H1 (cell line): ENCODE data around the gene SLC12A7. TPM values are rescaled to one million over a fixed set of nuclear protein-coding genes. Genes with fewer than 3 reads are reported as not detected.

Experiments
- CTCF ChIA-PET: fragments of 300-600 bp; sonication (Branson Sonifier 250); formaldehyde crosslinking; loops from one replicate; lab custom pipeline; 2021; ENCODE audit not compliant: partially characterized antibody; lab: Charles Lee
- POLR2A ChIA-PET: fragments of 300-600 bp; sonication (Branson Sonifier 250); formaldehyde crosslinking; loops from one replicate; lab custom pipeline; 2021; ENCODE audit warnings: inconsistent platforms; ENCODE audit not compliant: partially characterized antibody; lab: Charles Lee
- DNase-seq, 2 experiments: peaks; one replicate each; pipeline versions ENCODE4 v3.0.0 to v3.0.0-alpha.2; 2010 to 2022; ENCODE audit warnings: low spot score in 2 of 2, low read depth in 1 of 2, mixed read lengths in 1 of 2
- FAIRE-seq: peaks from 2 replicates; lab custom pipeline; 2011; peaks lifted over from hg19 to GRCh38; lab: Jason Lieb, UNC
- H2AFZ ChIP-seq: 2 replicates; pipeline ENCODE4 v1.8.1; 2012; ENCODE audit warnings: low read length, inconsistent platforms
- H2AK5ac ChIP-seq: 2 replicates; pipeline ENCODE4 v1.6.1; 2013; ENCODE audit warnings: low read depth, low read length
- H2BK120ac ChIP-seq: replicated peaks from 2 replicates; pipeline ENCODE3; 2013; ENCODE audit warnings: low read depth, low read length, inconsistent platforms
- H2BK12ac ChIP-seq: 2 replicates; pipeline ENCODE4 v1.6.1; 2013; ENCODE audit warnings: low read depth, low read length
- H2BK15ac ChIP-seq: 2 replicates; pipeline ENCODE4 v1.6.1; 2013; ENCODE audit warnings: low read length
- H2BK20ac ChIP-seq: 2 replicates; pipeline ENCODE4 v1.6.1; 2013; ENCODE audit warnings: low read length
- H2BK5ac ChIP-seq: 2 replicates; pipeline ENCODE4 v1.6.1; 2013; ENCODE audit warnings: low read depth, low read length
- H3K14ac ChIP-seq: 2 replicates; pipeline ENCODE4 v1.6.1; 2013; ENCODE audit warnings: inconsistent platforms; ENCODE audit not compliant: insufficient read length
- H3K18ac ChIP-seq: 2 replicates; pipeline ENCODE4 v1.6.1; 2013; ENCODE audit warnings: low read length; ENCODE audit errors: extremely low read depth
- H3K23ac ChIP-seq: 2 replicates; pipeline ENCODE4 v1.6.1; 2013; ENCODE audit warnings: inconsistent platforms; ENCODE audit not compliant: insufficient read length
- H3K23me2 ChIP-seq: 2 replicates; pipeline ENCODE4 v1.6.1; 2013; ENCODE audit warnings: low read depth, low read length
- H3K27ac ChIP-seq: 2 replicates; pipeline ENCODE4 v1.6.1; 2011; ENCODE audit warnings: low read depth, low read length, inconsistent platforms
- H3K27me3 ChIP-seq, 4 experiments: replicated peaks in 1 of 4; 1 replicate in 1 of 4; 2 replicates in 3 of 4; pipeline versions ENCODE4 v1.6.1 to v1.8.1; 2011 to 2013; ENCODE audit warnings: low read length in 3 of 4, mild to moderate bottlenecking in 3 of 4, inconsistent platforms in 2 of 4, mixed read lengths in 2 of 4, moderate library complexity in 1 of 4; ENCODE audit not compliant: control insufficient read depth in 3 of 4, insufficient read depth in 3 of 4; ENCODE audit errors: extremely low read depth in 1 of 4
- H3K36me3 ChIP-seq, 4 experiments: 2 replicates each; pipeline versions ENCODE4 v1.6.1 to v1.8.1; 2011 to 2013; ENCODE audit warnings: mild to moderate bottlenecking in 4 of 4, low read length in 3 of 4, moderate library complexity in 2 of 4, control low read depth in 1 of 4, inconsistent platforms in 1 of 4; ENCODE audit not compliant: insufficient read depth in 4 of 4, control insufficient read depth in 2 of 4
- H3K4ac ChIP-seq: replicated peaks from 2 replicates; pipeline ENCODE3; 2013; ENCODE audit warnings: low read length, low read depth, mixed read lengths, inconsistent platforms; ENCODE audit not compliant: insufficient read length
- H3K4me1 ChIP-seq, 4 experiments: replicated peaks in 1 of 4; 1 replicate in 1 of 4; 2 replicates in 3 of 4; pipeline versions ENCODE4 v1.6.1 to v1.8.1; 2011 to 2013; ENCODE audit warnings: low read length in 3 of 4, inconsistent platforms in 2 of 4, mixed read lengths in 1 of 4; ENCODE audit not compliant: insufficient read depth in 4 of 4, control insufficient read depth in 3 of 4
- H3K4me2 ChIP-seq, 2 experiments: 2 replicates each; pipeline versions ENCODE4 v1.6.1 to v1.8.1; 2011 to 2013; ENCODE audit warnings: low read depth in 2 of 2, low read length in 2 of 2, control low read depth in 1 of 2, inconsistent platforms in 1 of 2, mild to moderate bottlenecking in 1 of 2; ENCODE audit not compliant: insufficient read depth in 1 of 2
- H3K4me3 ChIP-seq, 4 experiments: fragments of 200-600, 300-600 bp in 1 of 4; sonication (generic), shearing (Covaris generic), sonication (Bioruptor Twin) in 1 of 4; 2 replicates each; pipeline versions ENCODE4 v1.5.1 to v1.8.1; 2011 to 2016; ENCODE audit warnings: low read length in 4 of 4, low read depth in 3 of 4, control low read depth in 2 of 4, inconsistent platforms in 2 of 4, mild to moderate bottlenecking in 2 of 4, mixed read lengths in 1 of 4, moderate library complexity in 1 of 4; ENCODE audit not compliant: insufficient read depth in 2 of 4; ENCODE audit errors: extremely low read depth in 1 of 4
- H3K56ac ChIP-seq: replicated peaks from 2 replicates; pipeline ENCODE3; 2013; ENCODE audit warnings: low read depth, mild to moderate bottlenecking, mixed read lengths, low read length, inconsistent platforms; ENCODE audit not compliant: insufficient read length
- H3K79me1 ChIP-seq: 2 replicates; pipeline ENCODE4 v1.6.1; 2013; ENCODE audit warnings: low read depth, low read length, control low read depth
- H3K79me2 ChIP-seq, 2 experiments: 2 replicates each; pipeline versions ENCODE4 v1.6.1 to v1.8.1; 2012 to 2013; ENCODE audit warnings: low read length in 2 of 2, mild to moderate bottlenecking in 2 of 2, inconsistent platforms in 1 of 2; ENCODE audit not compliant: insufficient read depth in 2 of 2, control insufficient read depth in 1 of 2
- H3K9ac ChIP-seq, 4 experiments: replicated peaks in 1 of 4; 1 replicate in 1 of 4; 2 replicates in 3 of 4; pipeline versions ENCODE4 v1.6.1 to v1.8.1; 2011 to 2013; ENCODE audit warnings: low read depth in 3 of 4, low read length in 3 of 4, control low read depth in 2 of 4, mild to moderate bottlenecking in 2 of 4, moderate library complexity in 2 of 4, inconsistent platforms in 1 of 4; ENCODE audit errors: extremely low read depth in 1 of 4
- H3K9me3 ChIP-seq, 2 experiments: 2 replicates each; pipeline versions ENCODE4 v1.6.1 to v1.8.1; 2012 to 2013; ENCODE audit warnings: mild to moderate bottlenecking in 2 of 2, moderate library complexity in 2 of 2, control low read depth in 1 of 2, inconsistent platforms in 1 of 2, low read depth in 1 of 2, low read length in 1 of 2, mixed read lengths in 1 of 2; ENCODE audit not compliant: insufficient read depth in 2 of 2
- H4K20me1 ChIP-seq, 2 experiments: replicated peaks in 1 of 2; 2 replicates each; pipeline versions ENCODE3 to v1.8.1; 2011 to 2013; ENCODE audit warnings: inconsistent platforms in 2 of 2, low read length in 2 of 2, mild to moderate bottlenecking in 1 of 2; ENCODE audit not compliant: insufficient read depth in 2 of 2, control insufficient read depth in 1 of 2
- H4K5ac ChIP-seq: 2 replicates; pipeline ENCODE4 v1.6.1; 2013; ENCODE audit warnings: low read length, low read depth, mixed read lengths, inconsistent platforms; ENCODE audit not compliant: insufficient read length
- H4K8ac ChIP-seq: 2 replicates; pipeline ENCODE4 v1.8.0; 2013; ENCODE audit warnings: mild to moderate bottlenecking, moderate library complexity, low read length, inconsistent platforms; ENCODE audit not compliant: insufficient read depth; ENCODE audit errors: extremely low read depth
- H4K91ac ChIP-seq: replicated peaks from 2 replicates; pipeline ENCODE3; 2013; ENCODE audit warnings: low read length, mixed read lengths, inconsistent platforms; ENCODE audit not compliant: insufficient read length
- BACH1 ChIP-seq: IDR thresholded peaks from 2 replicates; pipeline ENCODE4 v1.6.1; 2012; ENCODE audit warnings: low read length, improper control_type of control experiment
- BCL11A ChIP-seq, 2 experiments: IDR thresholded peaks; one replicate each; pipeline ENCODE4 v1.6.1; 2011; ENCODE audit warnings: low read depth in 2 of 2, low read length in 2 of 2, mild to moderate bottlenecking in 2 of 2
- KDM1A ChIP-seq: fragments of 200-600, 300-600 bp; sonication (generic); IDR thresholded peaks from 2 replicates; pipeline ENCODE4 v1.7.1; 2016; ENCODE audit warnings: mild to moderate bottlenecking, low read length, borderline replicate concordance
- WGBS, 2 experiments: shearing (Covaris generic) in 1 of 2; methylation state at CpG; one replicate each; pipeline versions ENCODE4 v1.1.6 to v1.1.7; 2013 to 2015; ENCODE audit warnings: low lambda C conversion rate in 2 of 2, mixed read lengths in 2 of 2, inconsistent platforms in 1 of 2, low coverage in 1 of 2, missing lambda C conversion rate in 1 of 2; ENCODE audit not compliant: insufficient replicate concordance in 2 of 2, insufficient coverage in 1 of 2, insufficient read length in 1 of 2; ENCODE audit errors: extremely low coverage in 1 of 2, missing lambda C conversion rate in 1 of 2; 5-methylcytosine and 5-hydroxymethylcytosine counted together
- polyA plus RNA-seq, 7 experiments: library from polyadenylated mRNA; depleted of rRNA in 3 of 7; stranded (reverse) in 5 of 7; unstranded in 2 of 7; fragments of >200 nt in 5 of 7; fragments of 200-250 nt in 2 of 7; gene quantifications; 1 replicate in 5 of 7; 2 replicates in 1 of 7; 4 replicates in 1 of 7; pipeline versions ENCODE4 v1.2.1 to v1.2.3, GENCODE V29; 2011 to 2013; ENCODE audit warnings: missing spikeins in 2 of 7, mixed read lengths in 2 of 7
- total RNA-seq: library from RNA; stranded (reverse); fragmentation: NEBNext Ultra II Directional; extraction: Animal tissue kit (Norgen Biotek cat#: 25700); gene quantifications from 2 replicates; pipeline ENCODE4 v1.2.1, GENCODE V29; 2021

SLC12A7 gene
- total and polyA plus RNA-seq, 2 of the 8 experiments (the other 6 are each of a cell fraction or from before 2014, with no cell fraction given): 23.5 to 39.7 TPM

DNA sequence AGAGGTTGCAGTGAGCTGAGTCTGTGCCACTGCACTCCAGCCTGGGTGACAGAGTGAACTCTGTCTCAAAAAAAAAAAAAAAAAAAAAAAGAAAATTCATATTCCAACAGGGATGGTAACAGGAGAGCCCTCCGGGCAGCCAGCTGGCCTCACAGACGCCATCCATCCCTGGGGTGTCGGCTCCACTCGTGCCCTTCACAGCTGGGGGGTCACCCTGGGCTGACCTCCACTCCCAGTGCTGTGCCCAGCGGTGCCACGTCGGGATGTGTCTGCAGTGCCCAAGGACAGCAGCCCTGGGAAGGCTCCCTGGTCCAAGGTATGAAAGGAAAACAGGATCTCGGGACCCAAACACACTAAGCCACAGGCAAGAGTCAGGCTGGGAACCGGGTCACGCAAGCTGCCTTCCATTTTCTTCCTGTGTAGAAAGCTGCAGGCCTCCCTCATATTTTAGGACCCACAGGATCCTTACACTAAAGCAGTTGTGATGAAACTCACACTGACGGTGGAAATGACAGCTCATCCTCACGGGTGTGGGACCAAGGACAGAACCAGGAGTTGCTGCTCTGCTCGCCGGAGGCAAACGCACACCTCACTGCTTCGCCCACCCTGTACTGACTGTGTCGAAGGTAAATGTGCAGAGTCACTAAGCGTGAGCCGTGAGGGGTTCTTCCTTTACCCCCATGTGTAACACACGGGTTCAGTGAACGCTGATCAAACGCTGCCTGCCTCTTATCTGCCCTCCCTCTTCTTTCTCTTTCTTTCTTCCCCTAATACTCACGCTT is 5.3 kb downstream of the SLC12A7 start:
- Histone ChIP-seq H3K23me2 (peaks cover 3% of the 10 kb centered on the region; the same call in 1 of the 2 replicates), H2BK12ac (peak overlapping the region; percentile 28; the same call in 1 of the 2 replicates), H3K27me3 (no peaks in the 10 kb centered on the region; a peak in 1 of 7 replicates), H3K79me2 (peaks cover 2 to 92% of the 10 kb centered on the region in 2 experiments; a peak in 3 of 4 replicates), H3K9ac (peak overlapping the region in 2 of 4 experiments; percentile 2 to 16; a peak in 4 of 7 replicates), H3K79me1 (peaks cover 34% of the 10 kb centered on the region), H4K5ac (peak overlapping the region; percentile 80), H3K4me1 (peaks cover 7 to 79% (median 58%) of the 10 kb centered on the region in 4 experiments), H3K14ac (no peak overlapping the region), H2BK5ac (peak overlapping the region; percentile 68), H4K20me1 (peaks cover 16 to 28% of the 10 kb centered on the region in 2 experiments), H2BK20ac (no peak overlapping the region), H3K9me3 (no peaks in the 10 kb centered on the region), H2AFZ (no peak overlapping the region), H3K56ac (no peak overlapping the region), H3K4me3 (peak overlapping the region in 1 of 4 experiments; percentile 35; a peak in 1 of 8 replicates), H3K23ac (no peak overlapping the region), H4K91ac (peak overlapping the region; percentile 85), H2AK5ac (peak overlapping the region; percentile 14; the same call in 1 of the 2 replicates), H2BK15ac (0 out of 2 replicates have a peak overlapping the region, but pooled peaks have one; percentile 21), H3K4me2 (peak overlapping the region; percentile 26 to 64), H2BK120ac (peak overlapping the region; percentile 21), H3K18ac (peak overlapping the region; percentile 39), H3K4ac (peak overlapping the region; percentile 55), H3K36me3 (no peaks in the 10 kb centered on the region), H4K8ac (no peak overlapping the region), H3K27ac (peak overlapping the region; percentile 70; the same call in 1 of the 2 replicates)
- CTCF ChIA-PET: interaction anchor here (0.8 to 1.7 kb wide), 10 partner anchors 10 to 98 kb away, joined by 3 to 6 read pairs (median 3); no protein-coding TSS in a partner anchor
- DNase-seq (no peak), FAIRE-seq (no peak)
- TF ChIP-seq BCL11A (IDR thresholded peaks at IDR 0.05; ENCODE audit: low read depth in 2 of 2, low read length in 2 of 2) (no peak), BACH1 (0 out of 2 replicates have a peak, but pooled peaks have one; percentile 5), KDM1A (no peak)
- WGBS, 2 experiments: 74% methylated on average over 22 of the region's 23 CpGs; no CpG with 5 or more reads in 1 of the 2 experiments
- POLR2A ChIA-PET: interaction anchor here (0.6 to 1.2 kb wide), 3 partner anchors 17 to 141 kb away, joined by 3 read pairs; no protein-coding TSS in a partner anchor
